GM19438 (cell line): Measurements from ENCODE around the gene LHPP.
A peak's percentile ranks its signal among the peaks of the same experiment; 100 is the strongest.

Source experiments
- ATAC-seq: cut with Tn5 transposase; IDR thresholded peaks from one replicate; pipeline ENCODE4 v1.9.1; 2021; ENCODE audit warnings: low read depth; ENCODE audit not compliant: unreplicated experiment

LHPP gene

GRCh38 chr10:124532788-124533187 is 71.2 kb downstream of the LHPP start:
- ATAC-seq = no peak

GRCh38 chr10:124533266-124533665 is 71.6 kb downstream of the LHPP start:
- no peak for ATAC-seq

DNA sequence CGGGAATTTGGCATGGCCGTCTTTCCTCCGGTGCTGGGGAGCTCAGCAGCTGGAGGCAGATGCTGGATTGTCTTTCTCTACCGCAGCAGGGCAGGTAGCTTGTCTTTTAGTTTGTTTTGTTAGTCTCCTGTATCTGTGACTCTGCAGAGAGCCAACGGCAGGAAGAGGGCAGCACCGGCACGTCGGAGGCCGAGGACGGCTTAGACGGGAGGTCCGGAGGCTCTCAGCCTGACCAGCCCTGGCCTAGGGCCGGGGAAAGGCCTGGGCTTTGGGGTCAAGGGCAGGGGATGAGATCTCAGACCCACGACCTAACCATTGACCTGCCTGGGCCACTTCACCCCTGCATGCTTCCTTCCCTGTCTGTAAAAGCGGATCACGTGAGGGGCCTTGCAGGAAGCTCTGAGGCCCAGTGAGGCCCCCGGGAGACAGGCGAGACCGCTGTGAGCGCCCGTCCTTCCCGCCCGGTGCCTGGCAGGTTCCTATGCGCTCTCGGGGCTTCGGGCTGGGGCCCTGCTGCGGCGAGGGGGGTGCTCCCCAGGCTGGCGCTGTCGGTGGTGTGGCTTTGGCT is 72.7 kb downstream of the LHPP start:
- no peak for ATAC-seq

DNA sequence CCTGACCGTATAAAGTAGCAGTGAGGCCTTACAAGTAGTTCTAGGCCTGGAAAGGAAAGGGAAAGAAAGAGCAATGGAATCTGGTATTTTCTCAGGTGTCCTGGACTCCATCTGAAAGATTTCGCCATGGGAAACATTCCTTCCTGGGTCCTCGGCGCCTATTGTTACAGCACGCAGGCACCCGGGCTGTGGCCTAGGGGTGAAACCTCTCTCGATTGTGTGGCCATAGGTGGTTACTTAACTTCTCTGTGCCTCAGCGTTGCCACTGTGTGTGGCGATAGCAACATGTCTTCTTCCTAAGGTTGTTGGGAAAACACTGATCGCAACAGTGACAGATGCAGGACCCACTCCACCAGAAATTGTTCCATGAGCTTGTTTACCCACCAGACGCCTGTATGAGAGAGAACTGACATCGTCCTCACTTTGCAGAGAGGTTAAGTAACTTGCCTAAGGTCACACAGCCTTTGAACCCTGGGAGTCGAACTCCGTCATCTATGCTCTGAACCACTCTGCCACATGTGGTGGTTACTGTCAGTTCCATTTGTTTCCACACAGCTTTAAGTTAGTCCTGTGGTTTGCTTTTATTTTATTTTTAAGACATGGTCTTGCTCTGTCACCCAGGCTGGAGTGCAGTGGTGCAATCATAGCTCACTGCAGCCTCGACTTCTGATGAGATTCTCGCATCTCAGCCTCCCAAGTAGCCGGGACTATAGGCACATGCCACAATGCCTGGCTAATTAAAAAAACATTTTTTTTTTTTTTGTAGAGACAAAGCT is 73.4 kb downstream of the LHPP start:
- ATAC-seq = no peak

GRCh38 chr10:124535731-124536495 is 74.3 kb downstream of the LHPP start:
- no peak for ATAC-seq

GRCh38 chr10:124536496-124537050 is 75.0 kb downstream of the LHPP start:
- ATAC-seq = no peak

GRCh38 chr10:124537166-124537725 is 75.6 kb downstream of the LHPP start:
- ATAC-seq = no peak

DNA sequence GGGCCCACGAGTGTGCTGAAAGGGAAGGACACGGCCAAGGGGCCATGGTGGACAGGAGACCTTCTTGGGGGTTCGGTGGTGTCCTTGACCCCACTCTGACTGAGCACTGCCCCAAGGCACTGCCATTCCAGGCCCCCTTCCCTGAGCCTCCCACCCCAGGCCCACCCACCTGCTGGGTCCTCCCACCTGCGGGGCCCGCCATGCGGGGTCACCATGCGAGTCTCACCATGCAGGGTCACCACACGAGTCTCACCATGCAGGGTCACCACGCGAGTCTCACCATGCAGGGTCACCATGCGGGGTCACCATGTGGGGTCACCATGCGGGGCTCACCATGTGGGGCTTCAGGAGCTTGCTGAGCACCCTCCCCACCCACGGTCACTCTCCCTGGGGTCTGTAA is 76.3 kb downstream of the LHPP start:
- ATAC-seq = no peak

DNA sequence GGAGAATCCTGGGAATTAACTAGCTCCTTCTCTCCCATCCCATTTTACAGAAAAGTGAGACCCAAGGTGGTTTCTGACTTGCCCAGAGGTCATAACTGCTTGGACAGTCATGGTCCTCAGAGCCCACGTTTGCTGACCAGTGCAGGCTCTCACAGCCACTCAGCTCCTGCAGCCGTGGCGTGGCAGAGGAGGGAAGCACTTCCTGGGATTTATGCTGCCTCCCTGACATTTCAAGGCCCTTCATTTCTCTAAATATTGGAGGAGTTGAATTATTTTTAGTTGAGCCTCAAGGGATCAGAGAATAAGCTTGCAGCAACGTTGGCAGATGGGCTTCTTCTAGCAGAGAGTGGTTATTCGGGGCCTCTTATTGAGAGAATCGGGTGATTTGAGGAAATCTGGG is 77.1 kb downstream of the LHPP start:
- no peak for ATAC-seq

GRCh38 chr10:124539935-124540641 is 78.5 kb downstream of the LHPP start:
- peak; percentile 64 for ATAC-seq

DNA sequence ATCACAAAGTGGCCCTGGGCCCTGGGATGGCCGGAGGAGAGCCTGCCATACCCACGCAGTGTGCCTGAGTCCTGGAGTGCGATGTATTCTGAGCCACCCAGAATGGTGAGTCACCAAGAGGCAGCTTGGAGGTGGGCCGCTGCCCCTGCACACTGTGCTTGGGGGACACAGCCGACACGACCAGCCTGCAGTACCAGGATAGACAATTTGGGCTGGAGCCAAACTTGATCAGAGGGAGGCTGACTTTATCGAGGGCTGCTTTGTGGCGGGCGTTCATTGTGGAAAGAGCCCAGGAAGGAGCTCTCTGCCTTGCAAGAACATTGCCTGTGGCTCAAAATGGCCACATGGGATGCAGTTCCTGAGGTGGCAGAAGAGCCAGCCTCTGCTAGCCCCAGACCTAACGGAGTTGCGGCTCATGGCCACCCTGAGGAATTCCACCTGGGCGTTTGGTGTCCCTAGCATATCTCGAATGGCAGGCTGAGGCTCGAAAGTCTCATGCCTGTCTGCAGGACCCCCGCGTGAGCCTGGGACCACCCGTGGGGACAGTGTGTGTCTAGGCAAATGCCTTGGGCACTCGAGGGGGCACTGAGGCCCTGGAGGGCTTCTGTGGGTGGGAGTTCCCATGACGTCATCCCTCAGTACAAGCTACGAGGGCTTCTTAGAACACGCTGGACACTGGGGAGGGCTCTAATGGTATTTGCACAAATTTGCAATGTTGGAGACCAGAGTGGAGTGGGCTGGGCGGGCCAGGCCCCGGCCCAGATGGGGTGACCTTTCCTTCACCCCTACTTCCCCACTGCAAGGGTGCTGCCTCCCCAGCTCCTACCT is 79.7 kb downstream of the LHPP start:
- no peak for ATAC-seq

DNA sequence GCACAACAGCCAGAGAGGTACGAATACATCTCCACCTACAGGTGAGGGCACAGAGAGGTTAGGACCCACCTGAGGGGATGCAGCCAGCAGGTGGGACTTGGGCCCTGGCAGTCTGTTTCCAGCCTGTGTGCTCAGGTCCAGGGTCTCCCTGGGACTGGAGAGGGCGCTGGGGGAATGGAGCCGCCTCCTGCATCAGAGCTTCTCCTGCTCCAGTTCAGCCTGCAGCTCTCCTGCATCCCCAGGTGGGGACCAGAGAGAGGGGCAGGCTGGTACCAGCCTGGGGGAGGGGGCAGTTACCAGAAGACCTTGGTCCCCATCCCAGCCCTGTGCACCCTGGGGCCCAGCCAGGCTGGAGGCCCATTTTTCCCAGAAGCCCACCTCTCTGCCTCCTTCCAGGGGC is 80.7 kb downstream of the LHPP start:
- ATAC-seq = no peak

GRCh38 chr10:124543146-124543545 is 81.5 kb downstream of the LHPP start:
- no peak for ATAC-seq

- ATAC-seq = no peak
These were observed 82.3 kb downstream of the LHPP start for GRCh38 chr10:124543971-124544370.

DNA sequence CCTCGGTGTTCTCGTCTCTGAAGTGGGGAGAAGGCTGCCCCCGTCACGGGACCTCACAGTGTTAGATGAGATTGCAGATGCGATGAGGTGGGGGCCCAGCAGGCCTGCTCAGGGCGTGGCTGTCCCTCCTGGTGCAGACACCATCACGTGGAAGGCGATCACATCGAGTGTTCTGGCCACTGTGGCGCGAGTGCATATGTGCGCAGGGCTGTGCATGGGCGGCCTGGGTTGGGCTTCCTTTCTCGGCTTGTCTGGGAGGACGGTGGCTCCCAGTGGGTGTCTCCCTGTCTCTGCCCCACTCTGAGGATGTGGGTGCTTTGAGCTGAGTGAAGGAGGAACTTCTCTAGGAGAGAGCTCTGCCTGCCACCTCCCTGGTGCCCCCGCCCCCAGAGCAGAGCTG is 83.1 kb downstream of the LHPP start:
- no peak for ATAC-seq

GRCh38 chr10:124545351-124546054 is 83.9 kb downstream of the LHPP start:
- ATAC-seq = no peak

DNA sequence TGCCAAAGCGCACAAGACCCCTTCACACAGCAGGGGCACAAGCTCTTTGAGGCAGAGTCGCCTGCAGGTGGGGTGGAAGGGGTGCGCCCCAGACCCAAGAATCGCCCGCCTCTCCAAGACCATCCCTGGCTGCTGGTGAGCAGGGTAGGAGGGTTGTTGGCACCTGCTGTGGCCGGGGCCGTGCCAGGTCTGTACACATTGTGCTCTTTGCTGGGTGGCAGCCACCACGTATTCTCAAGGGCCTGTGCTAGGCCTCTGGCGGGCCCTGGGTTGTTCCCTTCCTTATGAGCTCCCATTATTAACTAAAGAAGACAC is 84.4 kb downstream of the LHPP start:
- ATAC-seq = no peak

- no peak for ATAC-seq
These were observed 85.5 kb downstream of the LHPP start for GRCh38 chr10:124546957-124547646.
